ENCODE measurements around the gene ALG3. TPM values are rescaled to one million over a fixed set of nuclear protein-coding genes. Genes with fewer than 3 reads are reported as not detected.

The ALG3 gene
- total and polyA plus RNA-seq, 9 of the 15 experiments (the other 6 are each of a cell fraction or from before 2014, with no cell fraction given), result 37.5 to 107 (median 80.1) TPM

DNA sequence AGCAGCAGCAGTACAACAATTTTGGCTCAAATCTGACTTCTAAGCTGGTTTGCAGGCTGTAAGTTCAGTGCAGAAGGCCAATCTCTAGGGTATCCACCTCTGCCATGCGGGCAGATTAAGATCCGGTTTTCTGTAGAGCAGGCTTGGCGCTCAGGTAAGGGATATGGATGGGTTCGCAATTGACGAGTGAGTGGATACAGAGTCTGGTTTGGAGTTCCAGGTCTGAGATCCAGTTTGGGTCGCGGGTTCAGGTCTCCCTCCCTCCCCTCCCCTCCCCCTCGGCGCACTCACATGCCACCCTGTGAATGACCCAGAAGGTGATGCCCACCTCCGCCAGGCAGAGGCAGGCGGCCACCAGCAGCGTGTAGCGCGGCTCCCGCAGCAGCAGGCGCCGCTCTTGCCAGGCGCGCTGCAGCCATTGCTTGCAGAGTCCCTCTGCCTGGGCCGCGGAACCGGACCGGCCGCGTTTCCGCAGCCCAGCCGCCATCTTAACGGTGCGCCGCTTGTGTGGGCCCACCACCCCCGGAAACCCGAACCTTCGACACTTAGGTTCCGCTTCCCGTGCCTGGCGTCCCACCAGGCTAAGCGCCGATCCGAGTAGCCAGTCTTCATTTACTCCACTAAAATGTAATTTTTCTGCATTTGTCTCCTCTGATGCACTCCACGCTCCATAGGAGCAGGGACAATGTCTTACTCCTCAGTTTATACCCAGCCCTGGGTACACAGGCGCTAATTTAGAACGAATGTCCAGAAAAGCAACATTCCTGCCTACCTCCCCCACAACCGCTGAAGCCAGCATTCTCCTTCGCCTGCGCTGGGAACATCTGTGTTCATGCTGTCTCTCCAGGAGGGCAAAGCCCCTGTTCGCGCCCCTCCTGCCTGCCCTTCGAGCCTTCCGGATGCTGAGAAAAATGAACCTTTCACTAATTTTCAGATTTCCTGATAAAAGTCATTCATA lies at the start of gene ALG3 (continued):
- TF ChIP-seq ZNF311 (CRISPR knock-in tag; IDR thresholded peaks at IDR 0.05) (0 out of 2 replicates have a peak, but pooled peaks have one; percentile 31), SMAD3 (CRISPR knock-in tag; conservative IDR thresholded peaks at IDR 0.05) (0 out of 2 replicates have a peak, but pooled peaks have one; percentile 33), HIVEP1 (CRISPR knock-in tag; IDR thresholded peaks at IDR 0.05) (0 out of 2 replicates have a peak, but pooled peaks have one; percentile 23), RBM25 (IDR thresholded peaks at IDR 0.05; ENCODE audit: low read depth, low read length, severe bottlenecking) (no peak), ZBTB17 (CRISPR knock-in tag; IDR thresholded peaks at IDR 0.05) (peak; percentile 60; the same call in 1 of the 2 replicates), SRSF9 (IDR thresholded peaks at IDR 0.05; ENCODE audit: borderline replicate concordance, low read depth, low read length) (no peak), ETV6 (IDR thresholded peaks at IDR 0.05; ENCODE audit: borderline replicate concordance in 1 of 2, low read depth in 2 of 2, low read length in 1 of 2) (no peak; a peak in 2 of 4 replicates), ETV6 (CRISPR knock-in tag; IDR thresholded peaks at IDR 0.05; ENCODE audit: borderline replicate concordance) (no peak), HNRNPH1 (optimal IDR thresholded peaks at IDR 0.05; ENCODE audit: low read depth, low read length) (no peak), TSC22D4 (tag; IDR thresholded peaks at IDR 0.05) (no peak)
- TF ChIP-seq, protein P1, sequence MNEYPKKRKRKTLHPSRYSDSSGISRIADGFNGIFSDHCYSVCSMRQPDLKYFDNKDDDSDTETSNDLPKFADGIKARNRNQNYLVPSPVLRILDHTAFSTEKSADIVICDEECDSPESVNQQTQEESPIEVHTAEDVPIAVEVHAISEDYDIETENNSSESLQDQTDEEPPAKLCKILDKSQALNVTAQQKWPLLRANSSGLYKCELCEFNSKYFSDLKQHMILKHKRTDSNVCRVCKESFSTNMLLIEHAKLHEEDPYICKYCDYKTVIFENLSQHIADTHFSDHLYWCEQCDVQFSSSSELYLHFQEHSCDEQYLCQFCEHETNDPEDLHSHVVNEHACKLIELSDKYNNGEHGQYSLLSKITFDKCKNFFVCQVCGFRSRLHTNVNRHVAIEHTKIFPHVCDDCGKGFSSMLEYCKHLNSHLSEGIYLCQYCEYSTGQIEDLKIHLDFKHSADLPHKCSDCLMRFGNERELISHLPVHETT (CRISPR knock-in tag; conservative IDR thresholded peaks at IDR 0.05 in 1 of 2, IDR thresholded peaks at IDR 0.05 in 1 of 2), result peak in 1 of 2 experiments; percentile 42; a peak in 1 of 4 replicates
- TF ChIP-seq, protein P2, sequence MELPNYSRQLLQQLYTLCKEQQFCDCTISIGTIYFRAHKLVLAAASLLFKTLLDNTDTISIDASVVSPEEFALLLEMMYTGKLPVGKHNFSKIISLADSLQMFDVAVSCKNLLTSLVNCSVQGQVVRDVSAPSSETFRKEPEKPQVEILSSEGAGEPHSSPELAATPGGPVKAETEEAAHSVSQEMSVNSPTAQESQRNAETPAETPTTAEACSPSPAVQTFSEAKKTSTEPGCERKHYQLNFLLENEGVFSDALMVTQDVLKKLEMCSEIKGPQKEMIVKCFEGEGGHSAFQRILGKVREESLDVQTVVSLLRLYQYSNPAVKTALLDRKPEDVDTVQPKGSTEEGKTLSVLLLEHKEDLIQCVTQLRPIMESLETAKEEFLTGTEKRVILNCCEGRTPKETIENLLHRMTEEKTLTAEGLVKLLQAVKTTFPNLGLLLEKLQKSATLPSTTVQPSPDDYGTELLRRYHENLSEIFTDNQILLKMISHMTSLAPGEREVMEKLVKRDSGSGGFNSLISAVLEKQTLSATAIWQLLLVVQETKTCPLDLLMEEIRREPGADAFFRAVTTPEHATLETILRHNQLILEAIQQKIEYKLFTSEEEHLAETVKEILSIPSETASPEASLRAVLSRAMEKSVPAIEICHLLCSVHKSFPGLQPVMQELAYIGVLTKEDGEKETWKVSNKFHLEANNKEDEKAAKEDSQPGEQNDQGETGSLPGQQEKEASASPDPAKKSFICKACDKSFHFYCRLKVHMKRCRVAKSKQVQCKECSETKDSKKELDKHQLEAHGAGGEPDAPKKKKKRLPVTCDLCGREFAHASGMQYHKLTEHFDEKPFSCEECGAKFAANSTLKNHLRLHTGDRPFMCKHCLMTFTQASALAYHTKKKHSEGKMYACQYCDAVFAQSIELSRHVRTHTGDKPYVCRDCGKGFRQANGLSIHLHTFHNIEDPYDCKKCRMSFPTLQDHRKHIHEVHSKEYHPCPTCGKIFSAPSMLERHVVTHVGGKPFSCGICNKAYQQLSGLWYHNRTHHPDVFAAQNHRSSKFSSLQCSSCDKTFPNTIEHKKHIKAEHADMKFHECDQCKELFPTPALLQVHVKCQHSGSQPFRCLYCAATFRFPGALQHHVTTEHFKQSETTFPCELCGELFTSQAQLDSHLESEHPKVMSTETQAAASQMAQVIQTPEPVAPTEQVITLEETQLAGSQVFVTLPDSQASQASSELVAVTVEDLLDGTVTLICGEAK (IDR thresholded peaks at IDR 0.05), result peak; percentile 92
- TF ChIP-seq, protein P2 (CRISPR knock-in tag; IDR thresholded peaks at IDR 0.05), result no peak
- TF ChIP-seq, protein P3, sequence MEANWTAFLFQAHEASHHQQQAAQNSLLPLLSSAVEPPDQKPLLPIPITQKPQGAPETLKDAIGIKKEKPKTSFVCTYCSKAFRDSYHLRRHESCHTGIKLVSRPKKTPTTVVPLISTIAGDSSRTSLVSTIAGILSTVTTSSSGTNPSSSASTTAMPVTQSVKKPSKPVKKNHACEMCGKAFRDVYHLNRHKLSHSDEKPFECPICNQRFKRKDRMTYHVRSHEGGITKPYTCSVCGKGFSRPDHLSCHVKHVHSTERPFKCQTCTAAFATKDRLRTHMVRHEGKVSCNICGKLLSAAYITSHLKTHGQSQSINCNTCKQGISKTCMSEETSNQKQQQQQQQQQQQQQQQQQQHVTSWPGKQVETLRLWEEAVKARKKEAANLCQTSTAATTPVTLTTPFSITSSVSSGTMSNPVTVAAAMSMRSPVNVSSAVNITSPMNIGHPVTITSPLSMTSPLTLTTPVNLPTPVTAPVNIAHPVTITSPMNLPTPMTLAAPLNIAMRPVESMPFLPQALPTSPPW (CRISPR knock-in tag; IDR thresholded peaks at IDR 0.05), result peak; percentile 66

Measured in K562 (cell line).